B cell (primary cell): ENCODE measurements around the gene CHIT1. TPM values are rescaled to one million over a fixed set of nuclear protein-coding genes. Genes with fewer than 3 reads are reported as not detected.

ENCODE experiments used
- ATAC-seq: fragments of 200-7000 bp; cut with Tn5 transposase; one replicate; pipeline ENCODE4 v1.10.0; 2021; ENCODE audit warnings: low read depth, mild to moderate bottlenecking, moderate number of reproducible peaks, moderate library complexity
- CTCF ChIA-PET: fragments of 350-600 bp; sonication (Branson Sonifier 250); formaldehyde crosslinking; loops from one replicate; lab custom pipeline; 2021; ENCODE audit warnings: antibody characterized with exemption, inconsistent platforms; lab: Charles Lee
- POLR2A ChIA-PET: fragments of 350-600 bp; sonication (Branson Sonifier 250); formaldehyde crosslinking; loops from one replicate; lab custom pipeline; 2021; ENCODE audit warnings: antibody characterized with exemption; lab: Charles Lee
- DNase-seq: peaks from one replicate; pipeline ENCODE4 v3.0.0; 2013
- H2AFZ ChIP-seq: 2 replicates; pipeline ENCODE4 v1.6.1; 2012; ENCODE audit warnings: mild to moderate bottlenecking, low read depth, low read length; ENCODE audit not compliant: insufficient read depth, poor library complexity, severe bottlenecking
- H3K27ac ChIP-seq, 2 donors: 1 replicate in 1 of 2; 2 replicates in 1 of 2; pipeline ENCODE4 v1.5.1; 2012 to 2013; ENCODE audit warnings: low read length in 2 of 2, mild to moderate bottlenecking in 2 of 2, moderate library complexity in 1 of 2
- H3K27me3 ChIP-seq, 4 experiments: fragments of 200-600 bp in 1 of 4; sonication (generic) in 1 of 4; replicated peaks in 1 of 4; 1 replicate in 2 of 4; 2 replicates in 2 of 4; pipeline versions ENCODE4 v1.6.1 to v1.7.0; 2013 to 2016; ENCODE audit warnings: low read length in 3 of 4, mild to moderate bottlenecking in 2 of 4, mixed read lengths in 1 of 4, moderate library complexity in 1 of 4; ENCODE audit not compliant: insufficient read depth in 4 of 4, control insufficient read depth in 3 of 4; ENCODE audit errors: control extremely low read depth in 1 of 4
- H3K36me3 ChIP-seq, 2 experiments: replicated peaks in 1 of 2; 1 replicate in 1 of 2; 2 replicates in 1 of 2; pipeline versions ENCODE4 v1.6.1 to v1.7.1; 2013; ENCODE audit warnings: low read length in 1 of 2; ENCODE audit not compliant: insufficient read depth in 2 of 2, control insufficient read depth in 1 of 2; ENCODE audit errors: control extremely low read depth in 1 of 2, extremely low read depth in 1 of 2
- H3K4me1 ChIP-seq, 2 donors: fragments of 200-600 bp in 1 of 2; sonication (generic) in 1 of 2; 1 replicate in 1 of 2; 2 replicates in 1 of 2; pipeline versions ENCODE4 v1.5.1 to v1.6.1; 2013 to 2017; ENCODE audit warnings: low read length in 2 of 2; ENCODE audit not compliant: control insufficient read depth in 2 of 2, insufficient read depth in 2 of 2
- H3K4me2 ChIP-seq: replicated peaks from 2 replicates; pipeline ENCODE3; 2012; ENCODE audit warnings: mild to moderate bottlenecking, low read depth, low read length; ENCODE audit not compliant: poor library complexity, severe bottlenecking
- H3K4me3 ChIP-seq, 5 experiments: fragments of 200-600 bp in 1 of 5; sonication (generic) in 1 of 5; 1 replicate in 3 of 5; 2 replicates in 2 of 5; pipeline versions ENCODE4 v1.5.1 to v1.7.0; 2011 to 2016; ENCODE audit warnings: low read length in 4 of 5, mild to moderate bottlenecking in 4 of 5, low read depth in 2 of 5, control low read depth in 1 of 5, moderate library complexity in 1 of 5; ENCODE audit not compliant: insufficient read depth in 1 of 5; ENCODE audit errors: control extremely low read depth in 1 of 5, extremely low read depth in 1 of 5
- H3K79me2 ChIP-seq: fragments of 200-600 bp; sonication (generic); one replicate; pipeline ENCODE4 v1.6.0; 2016; ENCODE audit warnings: low read length; ENCODE audit not compliant: control insufficient read depth, insufficient read depth
- H3K9ac ChIP-seq: fragments of 200-600 bp; sonication (generic); 2 replicates; pipeline ENCODE4 v1.6.1; 2017; ENCODE audit warnings: mild to moderate bottlenecking, low read length, moderate library complexity
- H3K9me3 ChIP-seq, 3 donors: one replicate each; pipeline versions ENCODE4 v1.6.1 to v1.7.1; 2013; ENCODE audit warnings: low read length in 2 of 3; ENCODE audit not compliant: control insufficient read depth in 2 of 3, insufficient read depth in 1 of 3; ENCODE audit errors: control extremely low read depth in 1 of 3
- H4K20me1 ChIP-seq: 2 replicates; pipeline ENCODE4 v1.6.0; 2012; ENCODE audit warnings: mild to moderate bottlenecking, low read length; ENCODE audit not compliant: insufficient read depth, control insufficient read depth, poor library complexity, severe bottlenecking
- H3K27ac Mint-ChIP-seq: one replicate; pipeline ENCODE4 v1.8.0; 2021; ENCODE audit warnings: mixed read lengths
- H3K27me3 Mint-ChIP-seq: one replicate; pipeline ENCODE4 v1.8.0; 2021; ENCODE audit warnings: mixed read lengths
- H3K4me1 Mint-ChIP-seq: one replicate; pipeline ENCODE4 v1.8.0; 2021; ENCODE audit warnings: mixed read lengths
- H3K4me3 Mint-ChIP-seq: one replicate; pipeline ENCODE4 v1.8.0; 2021; ENCODE audit warnings: mixed read lengths
- H3K9me3 Mint-ChIP-seq: one replicate; pipeline ENCODE4 v1.8.0; 2022; ENCODE audit warnings: mixed read lengths; ENCODE audit not compliant: insufficient read depth
- CTCF ChIP-seq: fragments of 200-600 bp; IDR thresholded peaks from one replicate; pipeline ENCODE4 v1.8.0; 2022; ENCODE audit warnings: antibody characterized with exemption, mild to moderate bottlenecking
- EZH2 ChIP-seq: IDR thresholded peaks from 2 replicates; pipeline ENCODE4 v1.6.1; 2012; ENCODE audit warnings: borderline replicate concordance, low read depth, mild to moderate bottlenecking, moderate library complexity, low read length; ENCODE audit not compliant: insufficient read depth, poor library complexity, severe bottlenecking
- WGBS: methylation state at CpG from one replicate; pipeline ENCODE4 v1.1.5; 2013; ENCODE audit warnings: missing lambda C conversion rate; ENCODE audit not compliant: insufficient coverage; 5-methylcytosine and 5-hydroxymethylcytosine counted together
- intact Hi-C: fragments of 100-400 bp; cut with micrococcal nuclease; formaldehyde crosslinking; loops from one replicate; pipeline ENCODE4 v1.10.0; 2022
- polyA plus RNA-seq: library from polyadenylated mRNA; depleted of rRNA; stranded (reverse); fragments of >200 nt; gene quantifications from 2 replicates; pipeline ENCODE4 v1.2.3, GENCODE V29; 2012
- total RNA-seq, 2 donors: library from RNA; stranded (reverse); fragments of 120-200 nt in 1 of 2; gene quantifications; 1 replicate in 1 of 2; 2 replicates in 1 of 2; pipeline versions ENCODE4 v1.2.3 to v1.2.4, GENCODE V29; 2013 to 2022

CHIT1 gene
- total and polyA plus RNA-seq, 2 donors (not counting 1 experiment from before 2014, with no cell fraction given), result 2.0 to 8.2 TPM

- ChIA-PET CTCF (no interaction called here), POLR2A (no interaction called here)
- H4K20me1 ChIP-seq, result no peaks in the 10 kb centered on the region
- peaks cover 0 to 5% (median 0%) of the 10 kb centered on the region in 4 experiments for H3K27me3 ChIP-seq
- intact Hi-C loops, result no loop called here
- H3K79me2 ChIP-seq, result no peaks in the 10 kb centered on the region
- no peak for TF ChIP-seq CTCF
- no peak for TF ChIP-seq EZH2
- no peak within 1 kb of the TSS for H3K27ac ChIP-seq
- H3K4me1 ChIP-seq, result no peaks in the 10 kb centered on the region
- H3K9me3 ChIP-seq, result no peaks in the 10 kb centered on the region
- H3K9ac ChIP-seq, result no peak within 1 kb of the TSS
- ATAC-seq (no peak), DNase-seq (no peak)
- no peaks in the 10 kb centered on the region for H3K9me3 Mint-ChIP-seq
- no peak within 1 kb of the TSS for H3K4me3 Mint-ChIP-seq
- WGBS, result 39% methylated on average over 8 of the region's 14 CpGs
- H3K27ac Mint-ChIP-seq, result no peak within 1 kb of the TSS
- H3K4me2 ChIP-seq, result no peak within 1 kb of the TSS
- no peak within 1 kb of the TSS for H2AFZ ChIP-seq
- no peaks in the 10 kb centered on the region for H3K4me1 Mint-ChIP-seq
- peaks cover 20% of the 10 kb centered on the region for H3K27me3 Mint-ChIP-seq
- H3K4me3 ChIP-seq, result no peak within 1 kb of the TSS
- H3K36me3 ChIP-seq, result no peaks in the 10 kb centered on the region
These were observed 42.8 kb downstream of the CHIT1 start, which contains the start of gene CHI3L1 for GRCh38 chr1:203186446-203187303. TSS of gene CHI3L1 (minus strand) at chr1:203186704. CDS start at chr1:203186623, 81 bp downstream.

GRCh38 chr1:203186091-203186445 lies 43.4 kb downstream of the CHIT1 start:
- intact Hi-C loops, result no loop called here
- Histone ChIP-seq H2AFZ (no peak overlapping the region), H3K36me3 (no peaks in the 10 kb centered on the region), H3K27ac (no peak overlapping the region), H3K9me3 (no peaks in the 10 kb centered on the region), H3K4me3 (no peak overlapping the region), H3K4me2 (no peak overlapping the region), H3K27me3 (peaks cover 0 to 5% (median 0%) of the 10 kb centered on the region in 4 experiments), H3K4me1 (no peaks in the 10 kb centered on the region), H4K20me1 (no peaks in the 10 kb centered on the region), H3K79me2 (no peaks in the 10 kb centered on the region), H3K9ac (no peak overlapping the region)
- 92% methylated on average over 1 of the region's 5 CpGs for WGBS
- ChIA-PET CTCF (no interaction called here), POLR2A (no interaction called here)
- H3K27ac Mint-ChIP-seq, result no peak overlapping the region
- TF ChIP-seq EZH2 (no peak), CTCF (no peak)
- no peaks in the 10 kb centered on the region for H3K9me3 Mint-ChIP-seq
- H3K4me3 Mint-ChIP-seq, result no peak overlapping the region
- H3K4me1 Mint-ChIP-seq, result no peaks in the 10 kb centered on the region
- H3K27me3 Mint-ChIP-seq, result peaks cover 16% of the 10 kb centered on the region
- DNase-seq (no peak), ATAC-seq (no peak)
